ENCODE data around the gene DNAJC8.

DNAJC8 gene

GRCh38 chr1:28163496-28164161 lies 69.2 kb downstream of the DNAJC8 start:
- Histone ChIP-seq H3K36me3 (ENCODE audit: insufficient read depth, low read length) (no peaks in the 10 kb centered on the region), H3K9me3 (ENCODE audit: insufficient read depth, low read length, severe bottlenecking) (no peaks in the 10 kb centered on the region), H3K4me1 (ENCODE audit: insufficient read depth, low read length) (peaks cover 3% of the 10 kb centered on the region), H3K27ac (ENCODE audit: low read length) (no peak overlapping the region), H3K9ac (ENCODE audit: low read depth, low read length) (no peak overlapping the region), H3K4me2 (ENCODE audit: insufficient read depth, low read length) (no peak overlapping the region), H3K4me3 (ENCODE audit: low read depth in 1 of 2, low read length in 2 of 2) (no peak overlapping the region), H4K20me1 (ENCODE audit: insufficient read depth, low read length) (no peaks in the 10 kb centered on the region), H3K79me2 (ENCODE audit: insufficient read depth, low read length) (no peaks in the 10 kb centered on the region), H2AFZ (ENCODE audit: low read depth, low read length) (no peak overlapping the region), H3K27me3 (ENCODE audit: insufficient read depth, low read length, poor library complexity) (peaks cover 8% of the 10 kb centered on the region)
- DNase-seq (no peak), ATAC-seq (ENCODE audit: insufficient read depth, low read depth) (no peak)
- TF ChIP-seq CTCF (IDR thresholded peaks at IDR 0.05; ENCODE audit: borderline replicate concordance, extremely low read depth, low read length, poor library complexity, severe bottlenecking), result no peak
- no peak for TF ChIP-seq EZH2 (IDR thresholded peaks at IDR 0.05; ENCODE audit: borderline replicate concordance, low read depth, low read length, severe bottlenecking)

GRCh38 chr1:28162151-28162550 lies 70.7 kb downstream of the DNAJC8 start:
- no peak for TF ChIP-seq EZH2 (IDR thresholded peaks at IDR 0.05; ENCODE audit: borderline replicate concordance, low read depth, low read length, severe bottlenecking)
- no peak for TF ChIP-seq CTCF (IDR thresholded peaks at IDR 0.05; ENCODE audit: borderline replicate concordance, extremely low read depth, low read length, poor library complexity, severe bottlenecking)
- no peak overlapping the region for H3K9ac ChIP-seq (ENCODE audit: low read depth, low read length)
- no peak overlapping the region for H3K27ac ChIP-seq (ENCODE audit: low read length)

GRCh38 chr1:28161751-28162150 lies 71.1 kb downstream of the DNAJC8 start:
- Histone ChIP-seq H3K4me3 (ENCODE audit: low read depth in 1 of 2, low read length in 2 of 2) (no peak overlapping the region), H3K4me2 (ENCODE audit: insufficient read depth, low read length) (no peak overlapping the region), H3K27ac (ENCODE audit: low read length) (no peak overlapping the region), H4K20me1 (ENCODE audit: insufficient read depth, low read length) (no peaks in the 10 kb centered on the region), H3K79me2 (ENCODE audit: insufficient read depth, low read length) (no peaks in the 10 kb centered on the region), H3K9me3 (ENCODE audit: insufficient read depth, low read length, severe bottlenecking) (no peaks in the 10 kb centered on the region), H2AFZ (ENCODE audit: low read depth, low read length) (no peak overlapping the region), H3K4me1 (ENCODE audit: insufficient read depth, low read length) (no peaks in the 10 kb centered on the region), H3K36me3 (ENCODE audit: insufficient read depth, low read length) (no peaks in the 10 kb centered on the region), H3K27me3 (ENCODE audit: insufficient read depth, low read length, poor library complexity) (peaks cover 8% of the 10 kb centered on the region), H3K9ac (ENCODE audit: low read depth, low read length) (no peak overlapping the region)
- no peak for DNase-seq
- ATAC-seq (ENCODE audit: insufficient read depth, low read depth), result no peak
- no peak for TF ChIP-seq CTCF (IDR thresholded peaks at IDR 0.05; ENCODE audit: borderline replicate concordance, extremely low read depth, low read length, poor library complexity, severe bottlenecking)
- no peak for TF ChIP-seq EZH2 (IDR thresholded peaks at IDR 0.05; ENCODE audit: borderline replicate concordance, low read depth, low read length, severe bottlenecking)

More at GRCh38 chr1:28162151-28162550, 70.7 kb downstream of the DNAJC8 start:
- ATAC-seq (ENCODE audit: insufficient read depth, low read depth), result no peak
- H3K9me3 ChIP-seq (ENCODE audit: insufficient read depth, low read length, severe bottlenecking), result no peaks in the 10 kb centered on the region
- H3K36me3 ChIP-seq (ENCODE audit: insufficient read depth, low read length), result no peaks in the 10 kb centered on the region
- H2AFZ ChIP-seq (ENCODE audit: low read depth, low read length), result no peak overlapping the region
- no peak overlapping the region for H3K4me2 ChIP-seq (ENCODE audit: insufficient read depth, low read length)
- H3K27me3 ChIP-seq (ENCODE audit: insufficient read depth, low read length, poor library complexity), result peaks cover 8% of the 10 kb centered on the region
- H4K20me1 ChIP-seq (ENCODE audit: insufficient read depth, low read length), result no peaks in the 10 kb centered on the region
- no peak overlapping the region for H3K4me3 ChIP-seq (ENCODE audit: low read depth in 1 of 2, low read length in 2 of 2)
- DNase-seq, result no peak
- H3K79me2 ChIP-seq (ENCODE audit: insufficient read depth, low read length), result no peaks in the 10 kb centered on the region
- no peaks in the 10 kb centered on the region for H3K4me1 ChIP-seq (ENCODE audit: insufficient read depth, low read length)

Data from DND-41 (cell line).